CD4-positive, alpha-beta T cell treated with Interleukin-10 for 1 hour (primary cell): Measurements from ENCODE around the gene LRTM2.
"Not testable (repeated sequence)": the region's sequence is repeated elsewhere in the genome, so short reads cannot be mapped to it uniquely, and the experiment has no call there.

Source experiments
- DNase-seq: peaks from one replicate; pipeline ENCODE4 v3.0.0-alpha.2; 2020

Gene LRTM2

GRCh38 chr12:1812650-1813302 is 7.6 kb upstream of the LRTM2 start:
- peak; percentile 12 for DNase-seq

DNA sequence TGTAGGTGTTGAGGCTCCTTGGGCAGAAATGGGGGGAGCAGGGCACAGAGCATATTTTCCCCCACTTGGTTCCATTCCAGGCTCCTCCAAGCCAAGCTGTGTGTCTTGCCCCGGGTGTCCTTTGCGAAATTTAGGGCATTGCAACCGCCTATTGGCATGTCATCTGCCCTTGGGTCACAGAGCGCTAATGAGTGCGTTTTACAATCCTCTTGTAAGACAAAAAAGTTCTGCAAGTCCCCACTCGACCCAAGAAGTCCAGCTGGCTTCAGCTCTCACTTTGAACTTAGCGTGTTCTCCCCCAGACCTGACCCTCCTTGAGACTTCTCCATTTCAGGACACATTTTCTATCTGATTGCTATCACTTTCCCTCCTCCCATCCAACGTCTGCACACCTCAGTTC is 6.1 kb upstream of the LRTM2 start:
- no peak for DNase-seq

GRCh38 chr12:1815108-1815507 is 5.3 kb upstream of the LRTM2 start:
- no peak for DNase-seq

GRCh38 chr12:1815814-1816729 is 4.3 kb upstream of the LRTM2 start:
- no peak for DNase-seq

DNA sequence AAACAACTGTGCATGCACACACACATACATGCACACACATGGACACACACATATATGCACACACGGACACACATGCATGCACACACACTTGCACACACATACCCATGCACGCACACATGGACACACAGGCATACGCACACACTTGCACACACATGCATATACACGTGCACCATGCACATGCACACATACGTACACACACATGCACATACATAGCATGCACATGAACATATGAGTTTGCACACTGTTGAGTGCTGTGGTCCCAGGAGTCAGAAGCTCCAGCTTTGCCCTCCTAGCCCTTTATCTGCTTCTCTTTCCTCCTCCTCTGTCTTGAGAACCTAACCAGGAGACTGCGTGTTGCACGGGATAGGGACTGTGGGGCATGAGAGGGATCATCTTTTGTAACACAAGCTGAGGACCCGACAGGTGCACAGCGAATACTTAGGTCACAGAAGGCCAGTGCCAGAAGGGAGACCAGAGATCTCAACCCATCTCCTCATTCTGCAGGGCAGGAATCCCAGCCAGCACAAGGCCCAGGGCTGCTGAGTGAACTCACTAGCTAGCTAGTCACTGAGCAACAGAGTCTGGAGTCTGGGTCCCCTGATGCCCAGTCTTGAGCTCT is 3.5 kb upstream of the LRTM2 start:
- no peak for DNase-seq

- not testable (repeated sequence) for DNase-seq
These were observed 2.4 kb upstream of the LRTM2 start for GRCh38 chr12:1817928-1818327.

GRCh38 chr12:1819050-1819449 is 1.3 kb upstream of the LRTM2 start:
- no peak for DNase-seq

- no peak for DNase-seq
These were observed 794 bp upstream of the LRTM2 start for GRCh38 chr12:1819571-1819970.

GRCh38 chr12:1820896-1821291 is 529 bp downstream of the LRTM2 start:
- no peak for DNase-seq

DNA sequence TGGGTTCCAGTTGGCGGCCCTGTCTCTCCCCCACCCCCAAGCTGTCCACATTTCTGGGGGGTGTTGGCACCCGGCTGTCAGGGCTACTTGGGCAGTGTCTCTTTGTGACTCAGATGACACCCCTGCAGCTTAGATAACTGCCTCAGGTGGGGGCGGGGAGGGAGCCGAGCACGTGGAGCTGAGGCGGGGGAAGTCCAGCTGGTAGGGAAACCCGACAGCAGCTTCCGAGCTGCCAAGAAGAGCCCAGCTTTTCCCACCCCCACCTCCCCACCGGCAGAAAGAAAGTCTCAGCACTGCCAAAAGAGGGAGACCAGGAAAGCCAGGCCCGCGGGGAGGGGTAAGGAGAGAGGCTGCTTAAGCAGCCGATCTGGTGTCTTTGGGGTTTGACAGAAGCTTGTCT is 1.4 kb downstream of the LRTM2 start:
- no peak for DNase-seq

GRCh38 chr12:1822699-1823098 is 2.3 kb downstream of the LRTM2 start:
- no peak for DNase-seq

DNA sequence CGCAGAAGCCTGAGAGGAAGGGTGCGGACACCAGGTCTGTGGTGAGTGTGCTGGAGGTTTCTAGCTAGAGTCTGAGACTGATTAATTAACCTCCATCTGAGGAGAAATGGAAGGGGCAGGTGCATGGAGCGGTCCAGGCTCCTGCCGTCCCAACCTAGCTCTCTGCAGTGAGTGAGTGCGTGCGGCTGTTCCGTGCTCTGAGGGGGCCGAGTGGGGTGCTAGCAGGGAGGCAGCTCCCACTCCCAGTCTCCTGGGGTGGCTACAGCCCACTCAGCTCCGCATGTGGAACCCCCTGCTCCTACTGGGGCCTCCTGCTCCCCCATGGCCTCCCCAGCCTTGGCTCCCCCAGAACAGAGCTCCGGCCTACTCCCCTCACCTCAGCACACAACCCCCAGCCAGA is 2.9 kb downstream of the LRTM2 start:
- no peak for DNase-seq

- DNase-seq, result no peak
These were observed 5.2 kb downstream of the LRTM2 start for GRCh38 chr12:1825382-1826102.

GRCh38 chr12:1826401-1826800 is 6.0 kb downstream of the LRTM2 start:
- DNase-seq, result no peak

DNA sequence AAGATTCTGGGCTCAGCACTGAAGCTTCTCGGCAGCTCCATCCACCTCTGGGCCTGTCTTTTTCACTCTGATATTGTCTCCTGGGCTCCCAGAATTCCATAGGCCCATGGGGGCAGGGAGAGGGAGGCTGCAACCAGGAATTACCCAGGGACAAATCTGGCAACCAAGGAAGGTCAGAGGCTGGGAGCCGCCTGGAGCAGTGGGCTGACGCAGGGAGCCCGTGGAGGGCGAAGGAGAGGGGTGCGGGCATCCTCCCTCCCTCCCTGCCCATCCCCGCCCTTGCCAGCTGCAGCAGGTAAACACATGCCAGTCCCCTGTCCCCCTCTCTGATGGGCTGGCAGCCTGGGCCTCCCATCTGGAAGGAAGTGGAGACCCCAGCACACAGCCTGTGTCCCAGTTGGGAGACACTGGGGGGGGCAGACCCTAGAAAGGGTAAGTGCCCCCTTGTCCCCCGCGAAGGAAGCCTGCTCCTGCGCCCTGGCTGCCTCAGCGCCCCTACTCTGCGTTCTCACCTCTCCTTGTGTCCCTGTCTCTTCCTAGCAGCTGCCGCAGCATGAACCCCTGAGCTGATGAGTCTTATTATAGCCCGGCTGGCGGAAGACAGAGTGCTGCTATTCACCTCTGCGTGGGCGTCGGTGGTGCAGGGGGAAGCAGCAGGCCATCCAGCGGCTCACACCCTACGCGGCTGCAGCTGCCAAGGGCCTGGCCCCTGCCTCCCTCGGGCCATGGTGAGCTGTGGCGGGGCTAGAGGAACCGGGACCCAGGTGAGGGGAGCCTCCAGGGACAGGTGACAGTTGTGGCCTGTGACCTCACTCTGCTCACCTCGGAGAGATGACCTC is 6.7 kb downstream of the LRTM2 start:
- DNase-seq, result no peak

DNA sequence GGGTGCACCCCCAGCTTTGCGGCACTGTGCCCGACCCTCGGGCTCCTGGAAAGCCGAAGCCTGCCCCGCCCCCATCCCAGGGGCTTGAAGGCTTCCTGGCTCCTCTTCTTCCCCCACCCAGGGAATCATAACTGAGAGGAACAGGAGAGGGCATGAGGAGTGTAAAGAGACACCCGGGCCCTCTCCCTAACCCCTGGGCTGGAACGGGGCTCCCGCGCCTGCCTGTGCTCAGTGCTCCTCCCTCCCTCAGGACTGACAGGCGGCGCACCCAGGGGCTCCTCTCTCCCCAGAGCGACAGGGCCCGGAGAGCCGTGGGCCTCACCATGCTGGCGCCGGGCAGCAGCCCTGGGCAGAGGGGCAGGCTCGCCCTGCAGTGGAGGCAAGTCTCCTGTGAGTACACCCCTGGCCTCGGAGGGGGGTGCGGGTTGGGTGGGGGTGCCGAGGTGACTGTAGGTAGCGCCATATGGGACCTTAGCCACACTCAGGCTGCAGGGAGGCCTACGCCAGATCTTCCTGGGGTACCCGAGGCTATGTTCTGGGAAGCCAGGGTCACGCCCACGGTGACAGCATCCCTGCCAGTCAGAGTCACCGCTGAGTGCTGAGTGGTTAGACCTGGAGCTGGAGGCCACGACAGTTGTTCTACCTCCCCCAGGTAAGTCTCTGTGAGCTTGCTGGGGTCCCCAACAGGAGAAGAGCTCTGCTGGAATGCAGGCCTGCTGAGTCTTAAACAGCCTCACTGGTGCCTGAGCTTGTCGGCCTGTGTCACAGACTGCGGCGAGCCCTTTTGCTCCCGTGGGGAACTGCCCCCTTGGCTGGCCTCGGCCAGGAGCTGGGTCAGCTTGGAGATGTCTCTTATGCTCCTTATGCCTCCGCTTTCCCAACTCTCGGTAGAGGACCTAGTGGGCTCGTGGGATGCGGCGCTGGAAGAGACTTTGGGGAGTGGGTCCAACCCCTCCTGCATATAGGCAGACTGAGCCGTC is 7.8 kb downstream of the LRTM2 start:
- no peak for DNase-seq

GRCh38 chr12:1828856-1829255 is 8.5 kb downstream of the LRTM2 start:
- DNase-seq, result no peak

DNA sequence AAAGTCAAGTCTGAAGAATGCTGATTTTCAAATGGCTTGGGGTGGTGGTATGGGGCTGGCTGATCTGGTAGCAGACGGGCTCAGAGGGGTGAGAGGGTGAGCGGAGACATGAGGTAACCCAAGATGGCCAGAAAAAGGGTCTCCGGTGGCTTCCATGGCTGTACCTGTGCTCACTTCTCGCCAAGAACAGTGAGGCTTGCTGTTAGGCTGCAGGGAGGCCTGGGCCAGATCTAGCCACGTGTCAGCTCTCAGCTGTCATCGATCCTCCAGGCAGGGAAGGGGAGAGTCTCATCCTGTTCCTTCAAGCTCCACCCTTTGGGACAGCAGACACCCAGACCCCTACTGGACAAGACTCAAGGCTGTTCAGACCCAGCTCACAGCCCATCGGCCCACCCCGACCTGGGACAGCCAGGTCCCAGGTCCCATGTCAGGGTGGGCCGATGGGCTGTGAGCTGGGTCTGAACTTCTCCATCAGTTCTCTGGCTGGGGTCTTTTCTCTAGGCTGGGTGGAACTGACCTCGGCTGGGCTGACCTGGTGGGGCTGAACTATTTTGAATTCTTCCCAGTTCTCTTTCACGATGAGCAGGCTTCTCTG is 9.0 kb downstream of the LRTM2 start:
- DNase-seq, result no peak

GRCh38 chr12:1830401-1830845 is 10.1 kb downstream of the LRTM2 start:
- no peak for DNase-seq
